OCI-LY7 (cell line): ENCODE measurements around the gene ARHGAP45.

Source experiments
- EZH2phosphoT487 ChIP-seq: fragments of 200-600 bp; sonication (generic); IDR thresholded peaks from 2 replicates; pipeline ENCODE4 v1.6.1; 2018; ENCODE audit warnings: low read depth, borderline replicate concordance, mild to moderate bottlenecking, mixed run types, antibody characterized with exemption, low read length, moderate library complexity, mixed read lengths
- TF ChIP-seq, protein P1 (sequence below): fragments of 200-600 bp; sonication (generic); conservative IDR thresholded peaks from 2 replicates; pipeline ENCODE4 v1.5.1; 2014; ENCODE audit warnings: mild to moderate bottlenecking, antibody characterized with exemption, low read length, moderate library complexity, mixed read lengths

DNA sequence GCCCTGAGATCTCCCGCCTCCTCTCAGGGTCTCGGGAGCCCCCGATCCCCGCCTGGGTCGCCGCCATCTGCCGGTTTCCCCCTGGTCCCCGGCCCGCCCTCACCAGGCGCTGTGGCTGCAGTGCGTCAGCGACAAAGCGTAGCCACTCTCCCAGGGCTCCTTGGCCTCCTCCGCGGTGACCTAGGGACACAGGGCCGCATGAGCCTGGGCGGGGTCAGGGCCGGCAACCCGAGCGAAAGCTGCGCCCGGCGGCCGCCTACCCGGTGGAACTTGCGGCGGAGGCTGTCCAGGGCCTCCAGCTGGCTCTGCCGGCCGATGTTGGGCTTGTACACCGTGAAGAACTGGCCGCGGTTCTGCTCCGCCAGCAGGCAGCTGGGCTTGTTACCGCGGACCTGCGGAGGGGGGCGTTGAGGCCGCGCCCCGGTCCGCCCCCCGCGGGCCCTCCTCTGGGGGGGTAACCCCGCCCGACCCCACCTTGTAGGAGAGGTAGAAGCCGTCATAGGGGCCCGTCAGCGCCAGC is 42.1 kb downstream of the ARHGAP45 start:
- TF ChIP-seq, protein P1, sequence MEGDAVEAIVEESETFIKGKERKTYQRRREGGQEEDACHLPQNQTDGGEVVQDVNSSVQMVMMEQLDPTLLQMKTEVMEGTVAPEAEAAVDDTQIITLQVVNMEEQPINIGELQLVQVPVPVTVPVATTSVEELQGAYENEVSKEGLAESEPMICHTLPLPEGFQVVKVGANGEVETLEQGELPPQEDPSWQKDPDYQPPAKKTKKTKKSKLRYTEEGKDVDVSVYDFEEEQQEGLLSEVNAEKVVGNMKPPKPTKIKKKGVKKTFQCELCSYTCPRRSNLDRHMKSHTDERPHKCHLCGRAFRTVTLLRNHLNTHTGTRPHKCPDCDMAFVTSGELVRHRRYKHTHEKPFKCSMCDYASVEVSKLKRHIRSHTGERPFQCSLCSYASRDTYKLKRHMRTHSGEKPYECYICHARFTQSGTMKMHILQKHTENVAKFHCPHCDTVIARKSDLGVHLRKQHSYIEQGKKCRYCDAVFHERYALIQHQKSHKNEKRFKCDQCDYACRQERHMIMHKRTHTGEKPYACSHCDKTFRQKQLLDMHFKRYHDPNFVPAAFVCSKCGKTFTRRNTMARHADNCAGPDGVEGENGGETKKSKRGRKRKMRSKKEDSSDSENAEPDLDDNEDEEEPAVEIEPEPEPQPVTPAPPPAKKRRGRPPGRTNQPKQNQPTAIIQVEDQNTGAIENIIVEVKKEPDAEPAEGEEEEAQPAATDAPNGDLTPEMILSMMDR, result no peak
- no peak for TF ChIP-seq EZH2phosphoT487
